Gastroesophageal sphincter (tissue), 4 donors: ENCODE results near the gene UNC13C. TPM values are rescaled to one million over a fixed set of nuclear protein-coding genes. Genes with fewer than 3 reads are reported as not detected.
A peak's percentile ranks its signal among the peaks of the same experiment; 100 is the strongest.

Experiments used
- ATAC-seq: fragments of 150-250 bp; one replicate; pipeline ENCODE4 v1.9.1; 2016; ENCODE audit warnings: mild to moderate bottlenecking, moderate library complexity
- H3K27ac ChIP-seq, 4 donors: fragments of 200-600 bp; sonication (generic) in 3 of 4; 1 replicate in 3 of 4; 2 replicates in 1 of 4; pipeline ENCODE4 v1.5.1; 2016 to 2019
- H3K27me3 ChIP-seq: fragments of 200-600 bp; sonication (generic); one replicate; pipeline ENCODE4 v1.5.1; 2019
- H3K36me3 ChIP-seq, 2 donors: fragments of 200-600 bp; sonication (generic); one replicate each; pipeline ENCODE4 v1.5.1; 2019; ENCODE audit warnings: control low read depth in 1 of 2
- H3K4me1 ChIP-seq, 3 donors: fragments of 200-600 bp; sonication (generic); 1 replicate in 2 of 3; 2 replicates in 1 of 3; pipeline ENCODE4 v1.5.1; 2016 to 2019; ENCODE audit warnings: control low read depth in 2 of 3
- H3K4me3 ChIP-seq, 2 donors: fragments of 200-600 bp; sonication (generic); one replicate each; pipeline ENCODE4 v1.5.1; 2019; ENCODE audit warnings: mild to moderate bottlenecking in 1 of 2, moderate library complexity in 1 of 2
- H3K9me3 ChIP-seq, 3 donors: fragments of 200-600 bp; sonication (generic); one replicate each; pipeline ENCODE4 v1.5.1; 2017 to 2019; ENCODE audit warnings: control low read depth in 2 of 3
- CTCF ChIP-seq, 4 experiments: fragments of 200-600 bp in 2 of 4; fragments of 450-650 bp in 2 of 4; sonication (generic) in 1 of 4; IDR thresholded peaks; one replicate each; pipeline ENCODE4 v1.5.1; 2017 to 2019; ENCODE audit warnings: antibody characterized with exemption in 4 of 4, mild to moderate bottlenecking in 2 of 4, moderate library complexity in 2 of 4
- EP300 ChIP-seq: sonication (generic); formaldehyde crosslinking; IDR thresholded peaks from one replicate; pipeline ENCODE4 v1.6.1; 2017; ENCODE audit warnings: antibody characterized with exemption, mild to moderate bottlenecking
- POLR2A ChIP-seq, 2 donors: fragments of 450-650 bp; IDR thresholded peaks; one replicate each; pipeline ENCODE4 v1.6.1; 2017; ENCODE audit warnings: antibody characterized with exemption in 2 of 2, mild to moderate bottlenecking in 2 of 2, moderate library complexity in 1 of 2
- POLR2AphosphoS5 ChIP-seq: sonication (generic); formaldehyde crosslinking; IDR thresholded peaks from one replicate; pipeline ENCODE4 v1.6.1; 2017; ENCODE audit warnings: antibody characterized with exemption
- WGBS, 2 donors: methylation state at CpG; one replicate each; pipeline ENCODE4 v1.1.5; 2018; ENCODE audit warnings: low coverage in 1 of 2; 5-methylcytosine and 5-hydroxymethylcytosine counted together
- total RNA-seq, 4 donors: library from RNA; depleted of rRNA; stranded (reverse); fragments of >200 nt; gene quantifications; one replicate each; pipeline ENCODE4 v1.1.0, GENCODE V29; 2016

Gene UNC13C
- total RNA-seq, 4 donors from 2014 or later: 0.89 to 13.9 (median 2.1) TPM

DNA sequence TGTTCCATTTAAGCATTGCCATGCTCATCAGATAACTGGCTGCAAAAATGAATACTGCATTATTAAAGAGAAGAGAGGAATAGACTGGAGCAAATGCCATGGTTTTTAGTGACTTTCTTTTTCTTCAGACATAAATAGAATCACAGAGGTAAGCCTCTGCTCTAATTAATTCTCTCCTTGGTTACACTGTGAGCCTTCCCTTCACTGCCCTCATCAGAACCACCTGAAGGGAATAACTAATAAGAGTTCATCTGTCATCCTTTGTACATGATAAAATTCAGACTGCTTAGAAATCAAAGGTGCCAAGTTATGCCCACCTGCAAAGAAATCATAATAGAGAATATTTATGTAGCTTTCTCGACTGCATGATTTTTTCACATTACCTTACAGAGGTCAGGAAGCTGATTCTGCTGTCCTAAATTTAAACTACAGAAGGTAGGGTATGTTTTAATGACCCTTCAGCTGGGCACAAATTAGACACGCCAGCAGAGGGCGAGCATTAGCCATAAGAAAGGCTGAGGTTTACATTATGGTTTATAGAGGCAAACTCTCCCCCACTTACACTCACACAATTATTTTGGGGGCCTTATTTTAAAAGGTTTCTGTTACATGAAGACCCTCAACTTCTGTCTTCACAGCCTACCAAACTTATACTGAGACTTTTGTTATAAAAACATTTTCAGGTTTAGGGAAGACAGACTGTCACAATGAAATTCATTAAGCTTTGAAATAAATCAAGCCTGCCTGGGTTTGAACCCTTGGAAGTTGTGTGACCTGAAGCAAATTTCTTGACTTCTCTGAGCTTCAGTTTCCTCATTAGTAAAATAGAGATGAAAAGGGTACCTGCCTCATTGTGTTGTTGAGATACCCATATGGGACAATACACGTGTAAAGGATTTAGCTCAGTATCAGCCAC lies 15.3 kb upstream of the UNC13C start:
- TF ChIP-seq CTCF (IDR thresholded peaks at IDR 0.05) (peak in 2 of 4 experiments; percentile 19 to 38), EP300 (no peak), POLR2A (IDR thresholded peaks at IDR 0.05) (no peak)
- H3K27me3 ChIP-seq: no peaks in the 10 kb centered on the region
- 32% methylated on average over 4 of the region's 4 CpGs for WGBS, 2 donors
- H3K27ac ChIP-seq: no peak overlapping the region
- ATAC-seq: no peak
- no peaks in the 10 kb centered on the region for H3K4me1 ChIP-seq
- H3K4me3 ChIP-seq: no peak overlapping the region
- H3K9me3 ChIP-seq: no peaks in the 10 kb centered on the region
- no peaks in the 10 kb centered on the region for H3K36me3 ChIP-seq

DNA sequence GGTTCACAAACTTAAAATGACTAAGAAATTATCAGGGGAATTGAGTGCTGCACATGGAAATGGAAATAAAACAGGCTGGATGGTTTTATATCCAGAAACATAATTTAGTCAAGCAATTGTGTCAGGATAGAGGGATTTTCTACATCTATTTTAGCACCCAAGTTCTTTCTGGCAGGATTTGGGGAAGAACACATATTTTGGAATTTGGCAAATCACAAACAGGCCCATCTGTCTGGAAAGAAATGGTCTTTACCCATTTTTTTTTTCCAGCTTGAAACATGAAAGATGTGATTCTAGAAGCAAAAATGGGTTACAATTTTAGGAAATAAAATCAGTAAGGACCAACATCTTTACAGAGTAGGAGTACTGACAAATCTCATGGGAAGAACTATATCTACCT lies 14.4 kb upstream of the UNC13C start:
- no peak overlapping the region for H3K4me3 ChIP-seq
- ATAC-seq: no peak
- H3K9me3 ChIP-seq: no peaks in the 10 kb centered on the region
- TF ChIP-seq EP300: no peak
- TF ChIP-seq CTCF (IDR thresholded peaks at IDR 0.05): no peak
- TF ChIP-seq POLR2A (IDR thresholded peaks at IDR 0.05): no peak
- no peak for TF ChIP-seq POLR2AphosphoS5
- no peaks in the 10 kb centered on the region for H3K4me1 ChIP-seq
- no peaks in the 10 kb centered on the region for H3K36me3 ChIP-seq
- no peaks in the 10 kb centered on the region for H3K27me3 ChIP-seq
- H3K27ac ChIP-seq: no peak overlapping the region

- WGBS, 2 donors: 80 to 83% methylated on average over 2 of the region's 2 CpGs
- H3K27ac ChIP-seq: no peak overlapping the region
- H3K36me3 ChIP-seq: no peaks in the 10 kb centered on the region
- H3K4me1 ChIP-seq: peaks cover 0 to 13% (median 2%) of the 10 kb centered on the region in 3 donors
- no peak overlapping the region for H3K4me3 ChIP-seq
- no peaks in the 10 kb centered on the region for H3K9me3 ChIP-seq
- H3K27me3 ChIP-seq: no peaks in the 10 kb centered on the region
- no peak for ATAC-seq
- no peak for TF ChIP-seq POLR2AphosphoS5
- no peak for TF ChIP-seq CTCF (IDR thresholded peaks at IDR 0.05)
- no peak for TF ChIP-seq EP300
- TF ChIP-seq POLR2A (IDR thresholded peaks at IDR 0.05): no peak
Observed at GRCh38 chr15:53974121-53974520, 4.1 kb upstream of the UNC13C start.

DNA sequence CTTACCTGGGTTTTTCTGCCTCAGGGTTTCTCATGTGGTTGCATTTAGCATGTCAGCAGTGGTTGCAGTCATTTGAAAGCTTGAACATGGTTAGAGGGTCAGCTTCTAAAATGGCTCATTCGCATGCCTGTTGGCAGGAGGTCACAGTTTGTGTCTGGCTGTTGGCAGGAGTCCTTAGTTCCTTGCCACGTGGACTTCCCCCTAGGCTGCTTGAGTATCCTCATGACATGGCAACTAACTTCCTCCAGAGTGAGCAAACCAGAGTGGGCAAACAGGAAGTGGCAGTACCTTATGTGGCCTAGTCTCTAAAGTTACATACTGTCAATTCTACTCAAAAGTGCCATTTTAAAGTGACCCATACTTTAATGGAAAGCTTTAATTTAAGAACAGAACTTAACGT lies 3.4 kb upstream of the UNC13C start:
- Histone ChIP-seq H3K27ac (no peak overlapping the region), H3K4me1 (peaks cover 0 to 16% (median 2%) of the 10 kb centered on the region in 3 donors), H3K27me3 (no peaks in the 10 kb centered on the region), H3K36me3 (no peaks in the 10 kb centered on the region), H3K4me3 (no peak overlapping the region), H3K9me3 (no peaks in the 10 kb centered on the region)
- 63 to 79% methylated on average over 3 of the region's 3 CpGs for WGBS, 2 donors
- no peak for ATAC-seq
- TF ChIP-seq POLR2AphosphoS5 (no peak), EP300 (no peak), CTCF (IDR thresholded peaks at IDR 0.05) (no peak), POLR2A (IDR thresholded peaks at IDR 0.05) (no peak)

GRCh38 chr15:53976844-53977392 lies 1.3 kb upstream of the UNC13C start:
- Histone ChIP-seq H3K9me3 (no peaks in the 10 kb centered on the region), H3K27ac (no peak overlapping the region), H3K4me3 (no peak overlapping the region), H3K36me3 (no peaks in the 10 kb centered on the region), H3K4me1 (peaks cover 0 to 16% (median 2%) of the 10 kb centered on the region in 3 donors), H3K27me3 (no peaks in the 10 kb centered on the region)
- ATAC-seq: peak; percentile 43
- WGBS, 2 donors: 64 to 75% methylated on average over 3 to 8 of the region's 8 CpGs
- TF ChIP-seq POLR2AphosphoS5 (no peak), CTCF (IDR thresholded peaks at IDR 0.05) (peak in 1 of 4 experiments; percentile 38)
